ENCODE measurements around the gene FST. TPM values are rescaled to one million over a fixed set of nuclear protein-coding genes. Genes with fewer than 3 reads are reported as not detected.

Gene FST
- total RNA-seq, 1 experiment from 2014 or later: 0.91 TPM

GRCh38 chr5:53520813-53521212 is 40.4 kb downstream of the FST start:
- no peak for DNase-seq (ENCODE audit: low read depth)

Other genes starting within 250 kb of the FST start
- gene NDUFS4, start 80.0 kb downstream of the FST start, total RNA-seq (2014; rRNA removed; shearing (Covaris generic)): 218 and 261 TPM in 2 replicates